HG02981 (cell line): ENCODE data around the gene FRYL.
"Not testable (repeated sequence)": the region's sequence is repeated elsewhere in the genome, so short reads cannot be mapped to it uniquely, and the experiment has no call there.

ENCODE experiments used
- ATAC-seq: cut with Tn5 transposase; IDR thresholded peaks from one replicate; pipeline ENCODE4 v1.9.1; 2021; ENCODE audit warnings: mild to moderate bottlenecking, moderate library complexity; ENCODE audit not compliant: unreplicated experiment

Gene FRYL

DNA sequence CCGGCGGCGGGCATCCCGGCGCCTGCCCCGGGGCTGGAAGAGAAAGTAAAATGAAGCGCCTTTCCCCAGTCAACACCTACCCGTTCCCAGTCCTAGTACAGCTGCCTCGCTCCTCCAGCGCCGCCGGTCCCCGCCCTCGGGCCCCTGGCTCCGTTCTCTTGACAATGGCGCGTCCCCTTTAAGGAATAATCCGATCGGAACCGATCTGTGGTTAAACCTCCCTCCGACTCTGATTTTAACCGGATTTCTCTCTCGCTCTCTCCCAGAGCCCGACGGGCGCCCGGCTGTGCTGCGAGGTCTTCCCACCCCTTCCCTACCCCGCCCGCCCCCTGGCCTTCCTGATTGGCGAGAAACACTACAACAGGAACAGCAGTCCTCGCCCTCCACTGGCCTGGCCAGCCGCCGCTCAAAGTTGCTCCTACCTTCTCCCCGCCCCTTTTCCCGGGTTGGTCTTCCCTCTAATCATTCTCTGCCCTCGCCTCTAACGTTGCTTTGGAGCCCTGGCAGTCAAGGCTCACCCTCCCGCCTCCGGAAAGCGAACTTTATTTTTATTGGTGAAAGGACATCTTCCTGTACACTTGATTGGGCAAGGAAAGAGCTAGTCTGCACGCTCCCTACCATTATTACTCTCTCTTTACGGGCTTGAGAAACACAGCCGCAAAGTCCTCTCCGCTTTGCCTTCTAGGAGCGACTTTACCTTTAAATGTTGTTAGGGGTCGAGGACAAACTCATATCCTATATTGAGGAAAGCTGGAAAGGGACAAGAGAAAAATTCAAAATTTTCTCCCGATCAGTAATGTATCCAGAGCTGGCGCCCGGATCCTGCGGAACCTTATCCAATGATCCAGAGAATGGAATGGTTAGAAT is at the start of gene FRYL:
TSS of gene FRYL (minus strand) at position 282 of the 867 bp plus-strand sequence. CDS start 145,869 bp downstream, outside the sequence.
- peak; percentile 87 for ATAC-seq

DNA sequence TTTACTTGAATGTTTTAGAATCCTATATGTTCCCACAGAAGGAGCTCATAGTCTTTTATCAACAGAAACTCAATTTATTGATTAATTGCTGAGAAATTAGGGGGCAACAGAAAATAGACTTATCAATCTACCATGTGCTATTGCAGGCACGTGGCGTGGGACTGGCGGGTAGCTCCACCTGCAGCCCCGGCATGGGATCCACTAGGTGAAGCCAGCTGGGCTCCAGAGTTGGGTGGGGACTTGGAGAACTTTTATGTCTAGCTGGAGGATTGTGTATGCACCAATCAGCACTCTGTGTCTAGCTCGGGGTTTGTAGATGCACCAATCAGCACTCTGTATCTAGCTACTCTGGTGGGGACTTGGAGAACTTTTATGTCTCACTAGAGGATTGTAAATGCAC is 47.5 kb upstream of the FRYL start:
- ATAC-seq, result no peak

DNA sequence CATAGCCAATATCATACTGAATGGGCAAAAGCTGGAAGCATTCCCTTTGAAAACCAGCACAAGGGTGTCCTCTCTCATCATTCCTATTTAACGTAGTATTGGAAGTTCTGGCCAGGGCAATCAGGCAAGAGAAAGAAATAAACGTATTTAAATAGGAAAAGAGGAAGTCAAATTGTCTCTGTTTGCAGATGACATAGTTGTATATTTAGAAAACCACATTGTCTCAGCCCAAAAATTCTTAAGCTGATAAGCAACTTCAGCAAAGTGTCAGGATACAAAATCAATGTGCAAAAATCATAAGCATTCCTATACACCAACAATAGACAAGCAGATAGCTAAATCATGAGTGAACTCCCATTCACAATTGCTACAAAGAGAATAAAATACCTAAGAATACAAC is 41.4 kb upstream of the FRYL start:
- ATAC-seq, result not testable (repeated sequence)

- ATAC-seq, result no peak
Measured at GRCh38 chr4:48816971-48817370, 36.9 kb upstream of the FRYL start.

DNA sequence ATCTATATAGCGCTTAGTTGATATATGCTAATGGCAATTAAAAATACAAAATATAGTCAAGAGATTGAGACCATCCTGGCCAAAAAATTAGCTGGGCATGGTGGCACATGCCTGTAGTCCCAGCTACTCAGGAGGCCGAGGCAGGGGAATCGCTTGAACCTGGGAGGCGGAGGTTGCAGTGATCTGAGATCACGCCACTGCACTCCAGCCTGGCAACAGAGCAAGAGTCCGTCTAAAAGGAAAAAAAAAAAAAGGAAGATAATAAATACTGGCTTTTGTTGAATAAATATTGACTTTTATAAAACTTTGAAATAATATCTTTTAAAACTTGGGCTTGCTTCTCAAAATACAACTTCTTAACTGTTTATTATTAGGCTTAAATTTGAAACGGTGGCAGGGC is 36.2 kb upstream of the FRYL start:
- ATAC-seq, result not testable (repeated sequence)

- no peak for ATAC-seq
Measured at GRCh38 chr4:48815483-48815882, 35.4 kb upstream of the FRYL start.

- no peak for ATAC-seq
Measured at GRCh38 chr4:48813964-48814363, 33.9 kb upstream of the FRYL start.

GRCh38 chr4:48812866-48813265 is 32.8 kb upstream of the FRYL start:
- no peak for ATAC-seq

DNA sequence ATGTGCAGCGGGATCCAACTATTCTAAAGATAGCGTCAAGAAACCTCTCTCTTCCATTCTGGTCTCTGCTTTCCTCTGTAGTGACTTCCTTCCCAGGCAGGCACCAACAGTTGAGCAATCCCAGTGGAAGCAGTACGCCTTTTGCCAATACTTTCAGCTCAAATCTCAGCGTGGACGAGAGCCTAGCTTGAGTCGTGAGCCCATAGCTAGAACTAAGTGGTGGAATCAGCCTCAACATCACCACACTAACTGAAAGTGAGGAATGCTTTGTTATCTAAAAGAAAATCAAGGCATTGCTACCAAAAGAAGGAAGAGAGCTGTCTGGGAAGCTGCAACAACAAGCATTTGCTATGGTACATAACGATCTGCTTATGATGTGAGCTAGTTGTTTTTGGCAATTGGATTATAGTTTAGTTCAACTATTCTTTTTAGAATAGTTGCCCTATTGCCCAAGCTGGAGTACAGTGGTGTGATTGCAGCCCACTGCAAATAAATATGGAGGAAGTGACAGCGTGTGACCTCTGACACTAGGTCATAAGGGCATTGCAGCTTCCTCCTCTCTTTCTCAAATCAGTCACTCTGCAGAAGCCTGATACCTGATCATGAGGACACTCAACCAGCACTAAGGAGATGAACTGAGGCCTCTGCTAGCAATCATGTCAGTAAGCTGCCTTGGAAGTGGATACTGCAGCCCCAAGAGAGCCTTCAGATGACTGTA is 24.7 kb upstream of the FRYL start:
- ATAC-seq, result no peak

GRCh38 chr4:48801016-48801715 is 21.1 kb upstream of the FRYL start:
- no peak for ATAC-seq

DNA sequence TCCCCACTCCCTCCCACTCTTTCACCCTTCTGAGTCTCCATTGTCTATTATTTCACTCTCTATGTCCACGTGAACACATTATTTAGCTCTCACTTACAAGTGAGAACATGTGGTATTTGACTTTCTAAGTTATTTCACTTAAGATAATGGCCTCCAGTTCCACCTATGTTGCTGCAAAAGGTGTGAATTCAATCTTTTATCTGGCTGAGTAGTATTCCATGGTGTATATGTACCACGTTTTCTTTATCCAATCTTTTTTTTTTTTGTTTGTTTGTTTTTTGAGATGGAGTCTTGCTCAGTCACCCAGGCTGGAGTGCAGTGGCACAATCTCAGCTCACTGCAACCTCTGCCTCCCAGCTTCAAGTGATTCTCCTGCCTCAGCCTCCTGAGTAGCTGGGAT is 20.1 kb upstream of the FRYL start:
- ATAC-seq, result not testable (repeated sequence)

DNA sequence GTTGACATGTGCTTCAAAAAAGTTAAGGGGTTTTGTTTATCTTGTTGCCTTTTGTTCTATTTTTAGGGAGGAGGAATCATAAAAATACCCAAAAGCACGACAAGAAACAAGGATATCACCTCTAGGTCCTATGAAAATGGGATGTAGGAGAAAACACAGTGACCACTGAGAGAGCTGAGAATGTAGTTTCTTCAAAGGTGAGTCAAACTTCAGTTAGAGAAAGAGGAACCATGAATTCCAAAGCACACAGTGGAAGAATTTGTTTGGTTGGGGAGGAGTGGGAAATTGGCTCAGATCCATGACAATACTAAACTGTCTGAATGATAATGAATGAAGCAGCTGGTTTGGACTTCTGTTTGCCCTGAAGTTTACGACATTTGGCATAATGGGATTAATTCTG is 19.1 kb upstream of the FRYL start:
- no peak for ATAC-seq

DNA sequence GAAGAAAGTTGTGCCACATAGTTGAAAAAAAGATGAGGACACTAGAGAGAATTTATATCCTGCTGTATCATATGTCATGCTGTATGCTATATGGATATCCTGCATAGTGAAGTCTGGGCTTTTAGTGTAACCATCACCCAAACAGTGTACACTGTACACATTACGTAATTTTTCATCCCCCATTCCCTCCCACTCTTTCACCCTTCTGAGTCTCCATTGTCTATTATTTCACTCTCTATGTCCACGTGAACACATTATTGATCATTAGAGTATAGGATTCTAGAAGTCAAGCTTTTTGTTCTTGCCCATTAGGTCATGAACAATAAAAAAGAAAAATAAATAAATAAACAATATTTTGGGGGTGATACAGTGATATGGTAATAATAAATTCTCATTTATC is 18.0 kb upstream of the FRYL start:
- no peak for ATAC-seq

DNA sequence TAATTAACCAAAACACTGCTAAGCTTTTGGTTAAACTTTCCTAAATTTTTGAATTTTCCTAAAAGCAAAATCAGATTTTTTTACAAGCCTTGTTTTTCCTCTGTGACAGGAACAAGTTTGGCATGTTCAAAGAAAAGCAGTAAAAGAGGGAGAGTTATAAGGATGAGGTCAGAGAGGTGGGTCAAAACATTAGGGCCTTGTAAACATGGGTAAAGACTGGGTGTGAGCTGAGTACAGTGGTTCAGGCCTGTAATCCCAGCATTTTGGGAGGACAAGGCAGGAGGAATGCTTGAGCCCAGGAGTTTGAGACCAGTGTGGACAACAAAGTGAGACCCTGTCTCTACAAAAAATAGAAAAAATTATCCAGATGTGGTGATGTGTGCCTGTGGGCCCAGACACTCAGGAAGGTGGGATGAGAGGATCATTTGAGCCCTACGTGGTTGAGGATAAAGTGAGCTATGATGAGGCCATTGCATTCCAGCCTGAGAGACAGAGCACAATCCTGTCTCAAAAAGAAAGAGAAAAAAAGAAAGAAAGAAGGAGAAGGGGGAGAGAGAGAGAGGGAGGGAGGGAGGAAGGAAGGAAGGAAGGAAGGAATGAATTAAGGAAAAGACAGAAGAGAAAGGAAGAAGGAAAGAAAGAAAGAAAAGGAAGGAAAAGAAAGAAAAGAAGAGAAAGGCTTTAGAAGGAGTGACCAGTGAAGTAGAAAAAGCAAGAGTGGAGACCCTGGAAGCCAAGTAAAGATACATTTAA is 17.0 kb upstream of the FRYL start:
- no peak for ATAC-seq

- ATAC-seq, result no peak
Measured at GRCh38 chr4:48796191-48796926, 16.3 kb upstream of the FRYL start.

GRCh38 chr4:48795108-48795507 is 15.0 kb upstream of the FRYL start:
- no peak for ATAC-seq

- ATAC-seq, result no peak
Measured at GRCh38 chr4:48792348-48793006, 12.4 kb upstream of the FRYL start.

GRCh38 chr4:48791313-48791712 is 11.2 kb upstream of the FRYL start:
- no peak for ATAC-seq

DNA sequence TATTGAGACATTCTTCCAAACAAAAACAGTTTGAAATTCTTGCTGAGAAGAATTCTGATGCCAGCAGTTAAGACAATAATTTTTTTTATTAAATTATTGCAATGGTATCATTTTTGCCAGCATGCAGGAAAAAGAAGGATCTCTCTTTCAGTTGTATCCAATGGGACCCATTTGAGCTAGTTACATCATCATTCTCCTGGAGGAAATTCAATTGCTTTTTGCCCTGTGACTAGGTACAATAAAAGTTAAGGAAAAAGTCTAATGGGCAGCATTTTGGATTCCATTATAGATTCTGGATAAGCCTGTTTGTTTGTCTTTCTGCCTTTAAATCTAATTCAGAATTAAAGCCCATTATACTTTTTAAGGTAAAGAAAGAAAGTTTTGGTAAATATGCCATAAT is 10.5 kb upstream of the FRYL start:
- no peak for ATAC-seq

GRCh38 chr4:48787056-48787455 is 7.0 kb upstream of the FRYL start:
- ATAC-seq, result no peak
